PC-3 (cell line): Measurements from ENCODE around the gene SELENOI. TPM values are rescaled to one million over a fixed set of nuclear protein-coding genes. Genes with fewer than 3 reads are reported as not detected.

Source experiments
- ATAC-seq: fragments of 200-7000 bp; cut with Tn5 transposase; 2 replicates; pipeline ENCODE4 v1.9.1; 2020; ENCODE audit warnings: mild to moderate bottlenecking, moderate library complexity
- BruUV-seq: library from RNA; stranded (reverse); fragments of 400-500 nt; replicated peaks from 2 replicates; lab custom pipeline; 2021; lab: Mats Ljungman, UMichigan
- CTCF ChIA-PET: fragments of 300-600 bp; sonication (Branson Sonifier 250); formaldehyde crosslinking; loops from one replicate; lab custom pipeline; 2022; ENCODE audit warnings: antibody characterized with exemption; lab: Charles Lee
- POLR2A ChIA-PET: fragments of 300-600 bp; sonication (Branson Sonifier 250); formaldehyde crosslinking; loops from one replicate; lab custom pipeline; 2022; ENCODE audit warnings: antibody characterized with exemption; ENCODE audit not compliant: unreplicated experiment; lab: Charles Lee
- DNase-seq: peaks from one replicate; pipeline ENCODE4 v3.0.0-alpha.2; 2015
- H2AFZ ChIP-seq: fragments of 300-600 bp; sonication (generic); 2 replicates; pipeline ENCODE4 v1.6.0; 2016; ENCODE audit warnings: antibody characterized with exemption, low read length
- H3F3A ChIP-seq: fragments of 300-600 bp; sonication (generic); one replicate; pipeline ENCODE4 v1.6.0; 2017; ENCODE audit warnings: antibody characterized with exemption, low read length, control low read depth, mild to moderate bottlenecking; ENCODE audit not compliant: unreplicated experiment
- H3K27ac ChIP-seq: fragments of 300-600 bp; sonication (generic); 2 replicates; pipeline ENCODE4 v1.5.1; 2016; ENCODE audit warnings: mild to moderate bottlenecking, low read length
- H3K27me3 ChIP-seq: fragments of 300-600 bp; sonication (generic); 2 replicates; pipeline ENCODE4 v1.6.1; 2016; ENCODE audit warnings: low read length, mixed read lengths
- H3K36me3 ChIP-seq: fragments of 300-600 bp; sonication (generic); 2 replicates; pipeline ENCODE4 v1.6.1; 2016; ENCODE audit warnings: low read depth, mixed run types, low read length, mixed read lengths
- H3K4me1 ChIP-seq: fragments of 300-600 bp; sonication (generic); 2 replicates; pipeline ENCODE4 v1.5.1; 2016; ENCODE audit warnings: low read length; ENCODE audit not compliant: insufficient read depth
- H3K4me2 ChIP-seq: fragments of 300-600 bp; sonication (generic); 2 replicates; pipeline ENCODE4 v1.6.0; 2016; ENCODE audit warnings: low read length
- H3K4me3 ChIP-seq: fragments of 300-600 bp; sonication (generic); 2 replicates; pipeline ENCODE4 v1.5.1; 2016; ENCODE audit warnings: mild to moderate bottlenecking, low read length, mixed read lengths
- H3K79me2 ChIP-seq: fragments of 300-600 bp; sonication (generic); 2 replicates; pipeline ENCODE4 v1.6.1; 2017; ENCODE audit warnings: low read length, mixed read lengths
- H3K9ac ChIP-seq: fragments of 300-600 bp; sonication (generic); 2 replicates; pipeline ENCODE4 v1.6.0; 2016; ENCODE audit warnings: mild to moderate bottlenecking, low read length
- H3K9me2 ChIP-seq: fragments of 300-600 bp; sonication (generic); replicated peaks from 2 replicates; pipeline ENCODE4 v1.6.1; 2016; ENCODE audit warnings: mixed run types, low read length, mixed read lengths
- H3K9me3 ChIP-seq: fragments of 300-600 bp; sonication (generic); 2 replicates; pipeline ENCODE4 v1.6.1; 2016; ENCODE audit warnings: low read length, mixed read lengths
- H4K20me1 ChIP-seq: fragments of 300-600 bp; sonication (generic); 2 replicates; pipeline ENCODE4 v1.6.1; 2016; ENCODE audit warnings: low read length, mixed read lengths
- EZH2 ChIP-seq: fragments of 300-600 bp; sonication (generic); IDR thresholded peaks from one replicate; pipeline ENCODE4 v1.6.1; 2017; ENCODE audit warnings: antibody characterized with exemption, mild to moderate bottlenecking, low read length; ENCODE audit not compliant: unreplicated experiment
- EZH2phosphoT487 ChIP-seq: fragments of 300-600 bp; sonication (generic); IDR thresholded peaks from 2 replicates; pipeline ENCODE4 v1.6.1; 2018; ENCODE audit warnings: mild to moderate bottlenecking, antibody characterized with exemption, low read length, borderline replicate concordance
- intact Hi-C: fragments of 100-400 bp; cut with micrococcal nuclease; formaldehyde crosslinking; loops from 2 replicates; pipeline ENCODE4 v1.9.0; 2023
- total RNA-seq: library from RNA; depleted of rRNA; stranded (reverse); fragments of >200 nt; gene quantifications from 2 replicates; pipeline ENCODE4 v1.2.3, GENCODE V29; 2014
- TF ChIP-seq, protein P1 (sequence below): fragments of 300-600 bp; sonication (generic); conservative IDR thresholded peaks from 2 replicates; pipeline ENCODE4 v1.5.1; 2017; ENCODE audit warnings: antibody characterized with exemption, low read depth, mild to moderate bottlenecking, low read length

The SELENOI gene
- total RNA-seq, 1 experiment from 2014 or later, result 22.3 TPM

DNA sequence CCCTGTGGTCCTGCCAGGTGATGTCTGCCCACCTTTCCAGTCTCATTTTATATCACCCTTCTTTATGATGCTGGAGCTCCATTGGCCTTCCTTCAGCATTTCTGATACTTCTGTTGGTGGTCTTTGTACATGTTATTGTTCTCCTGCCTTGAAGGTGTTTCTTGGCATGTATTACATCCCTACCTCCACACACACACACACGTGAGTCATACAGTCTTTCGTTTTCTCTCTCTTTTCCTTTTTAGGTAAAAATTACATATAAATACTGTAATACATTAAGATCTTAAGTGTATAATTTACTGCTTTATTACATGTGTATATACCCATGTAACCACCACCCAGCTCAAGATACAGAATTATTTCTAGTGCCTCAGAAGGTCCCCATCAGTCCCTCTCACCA, 10.8 kb downstream of the SELENOI start:
- Histone ChIP-seq H3K27me3 (no peaks in the 10 kb centered on the region), H2AFZ (no peak overlapping the region), H3K27ac (no peak overlapping the region), H3K9me3 (no peaks in the 10 kb centered on the region), H3K9ac (no peak overlapping the region), H3K9me2 (no peaks in the 10 kb centered on the region), H3K4me3 (no peak overlapping the region), H3K4me2 (no peak overlapping the region), H3K79me2 (peaks cover 96% of the 10 kb centered on the region), H3F3A (no peaks in the 10 kb centered on the region), H4K20me1 (peaks cover 17% of the 10 kb centered on the region; the same call in 1 of the 2 replicates), H3K4me1 (peaks cover 25% of the 10 kb centered on the region), H3K36me3 (0 out of 2 replicates have a peak, but pooled peaks cover 4% of the 10 kb centered on the region)
- ATAC-seq (no peak), DNase-seq (no peak)
- CTCF ChIA-PET, result no interaction called here
- TF ChIP-seq EZH2 (no peak), EZH2phosphoT487 (no peak)
- TF ChIP-seq, protein P1, sequence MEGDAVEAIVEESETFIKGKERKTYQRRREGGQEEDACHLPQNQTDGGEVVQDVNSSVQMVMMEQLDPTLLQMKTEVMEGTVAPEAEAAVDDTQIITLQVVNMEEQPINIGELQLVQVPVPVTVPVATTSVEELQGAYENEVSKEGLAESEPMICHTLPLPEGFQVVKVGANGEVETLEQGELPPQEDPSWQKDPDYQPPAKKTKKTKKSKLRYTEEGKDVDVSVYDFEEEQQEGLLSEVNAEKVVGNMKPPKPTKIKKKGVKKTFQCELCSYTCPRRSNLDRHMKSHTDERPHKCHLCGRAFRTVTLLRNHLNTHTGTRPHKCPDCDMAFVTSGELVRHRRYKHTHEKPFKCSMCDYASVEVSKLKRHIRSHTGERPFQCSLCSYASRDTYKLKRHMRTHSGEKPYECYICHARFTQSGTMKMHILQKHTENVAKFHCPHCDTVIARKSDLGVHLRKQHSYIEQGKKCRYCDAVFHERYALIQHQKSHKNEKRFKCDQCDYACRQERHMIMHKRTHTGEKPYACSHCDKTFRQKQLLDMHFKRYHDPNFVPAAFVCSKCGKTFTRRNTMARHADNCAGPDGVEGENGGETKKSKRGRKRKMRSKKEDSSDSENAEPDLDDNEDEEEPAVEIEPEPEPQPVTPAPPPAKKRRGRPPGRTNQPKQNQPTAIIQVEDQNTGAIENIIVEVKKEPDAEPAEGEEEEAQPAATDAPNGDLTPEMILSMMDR, result no peak
- BruUV-seq, result no TSS peak
- intact Hi-C loops, result no loop called here
- POLR2A ChIA-PET, result no interaction called here

DNA sequence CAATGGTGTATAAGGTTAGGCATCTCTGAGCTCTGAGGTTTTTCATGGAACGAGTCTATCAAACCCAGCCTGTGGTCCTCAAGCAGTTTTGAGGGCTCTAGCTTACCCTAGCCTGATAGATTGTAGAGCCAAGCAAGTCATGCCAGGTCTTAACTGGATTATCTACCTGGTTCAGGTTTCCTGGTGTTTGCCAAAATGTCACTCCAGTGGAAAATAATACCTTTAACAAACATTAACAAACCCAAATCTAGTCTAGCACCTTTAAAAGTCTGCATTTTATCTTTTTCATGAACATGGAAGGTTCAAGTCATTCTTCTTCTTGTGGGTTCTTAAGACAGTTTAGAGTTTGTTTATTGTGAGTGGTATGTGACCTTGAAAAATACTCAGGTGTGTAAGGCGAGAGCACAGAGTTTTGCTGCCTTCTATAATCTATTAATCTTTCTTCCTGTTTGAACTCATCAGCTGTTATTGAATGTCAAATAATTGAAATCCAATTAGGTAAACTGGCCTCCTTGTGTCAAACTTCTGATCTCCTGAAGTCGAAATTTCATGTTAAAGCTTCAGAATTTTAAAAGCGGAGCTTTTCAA, 14.0 kb downstream of the SELENOI start:
- 0 out of 2 replicates have a peak, but pooled peaks cover 4% of the 10 kb centered on the region for H3K36me3 ChIP-seq
- peaks cover 29% of the 10 kb centered on the region for H3K4me1 ChIP-seq
- H3K9me3 ChIP-seq, result no peaks in the 10 kb centered on the region
- no peak for DNase-seq
- no peak overlapping the region for H3K4me3 ChIP-seq
- no peak overlapping the region for H2AFZ ChIP-seq
- intact Hi-C loops, result no loop called here
- H3K79me2 ChIP-seq, result peaks cover 97% of the 10 kb centered on the region
- H3F3A ChIP-seq, result no peaks in the 10 kb centered on the region
- no TSS peak for BruUV-seq
- no peaks in the 10 kb centered on the region for H3K9me2 ChIP-seq
- no peak overlapping the region for H3K27ac ChIP-seq
- ATAC-seq, result no peak
- ChIA-PET CTCF (no interaction called here), POLR2A (no interaction called here)
- H4K20me1 ChIP-seq, result peaks cover 27% of the 10 kb centered on the region
- H3K27me3 ChIP-seq, result no peaks in the 10 kb centered on the region
- H3K9ac ChIP-seq, result no peak overlapping the region
- TF ChIP-seq EZH2phosphoT487 (no peak), EZH2 (no peak)
- TF ChIP-seq, protein P1, result no peak
- no peak overlapping the region for H3K4me2 ChIP-seq

DNA sequence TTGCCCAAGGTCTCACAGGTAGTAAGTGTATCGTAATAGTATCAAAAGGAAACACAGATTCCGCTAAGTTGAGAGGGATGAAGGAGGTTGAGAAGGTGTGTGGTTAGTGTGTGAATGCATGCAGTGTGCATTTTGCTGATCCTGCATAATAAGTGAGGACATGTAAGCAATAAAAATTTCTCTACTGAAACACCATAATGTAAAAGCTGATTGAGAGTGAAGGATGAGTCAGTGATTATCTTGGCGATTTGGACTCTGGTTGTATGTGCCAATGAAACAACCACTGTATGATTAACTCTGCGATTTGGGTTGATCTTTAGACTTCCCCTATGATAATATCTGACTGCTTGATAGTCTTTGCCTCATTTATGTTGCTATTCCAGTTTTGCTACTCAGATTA, 17.4 kb downstream of the SELENOI start:
- ChIA-PET POLR2A (no interaction called here), CTCF (no interaction called here)
- TF ChIP-seq, protein P1, result no peak
- no peak for TF ChIP-seq EZH2phosphoT487
- no peak for TF ChIP-seq EZH2
- intact Hi-C loops, result no loop called here
- Histone ChIP-seq H3K4me2 (peak overlapping the region; percentile 49), H3F3A (no peaks in the 10 kb centered on the region), H3K9ac (no peak overlapping the region), H3K79me2 (peaks cover 73% of the 10 kb centered on the region), H3K9me3 (no peaks in the 10 kb centered on the region), H3K36me3 (peaks cover 19% of the 10 kb centered on the region), H3K9me2 (no peaks in the 10 kb centered on the region), H3K27me3 (no peaks in the 10 kb centered on the region), H4K20me1 (peaks cover 13% of the 10 kb centered on the region), H2AFZ (no peak overlapping the region), H3K4me1 (peaks cover 14% of the 10 kb centered on the region), H3K27ac (peak overlapping the region; percentile 2; the same call in 1 of the 2 replicates), H3K4me3 (no peak overlapping the region)
- no TSS peak for BruUV-seq
- peak; percentile 75 for DNase-seq
- ATAC-seq, result peak; percentile 87
